Smooth muscle cell (in vitro differentiated cells): Measurements from ENCODE around the gene SYT1. TPM values are rescaled to one million over a fixed set of nuclear protein-coding genes. Genes with fewer than 3 reads are reported as not detected.

Experiments
- DNase-seq: peaks from one replicate; lab custom pipeline; 2025; ENCODE audit not compliant: unreplicated experiment; lab: John Stamatoyannopoulos, UW
- H2AFZ ChIP-seq: fragments of 200-600 bp; sonication (generic); 2 replicates; pipeline ENCODE4 v1.6.0; 2016; ENCODE audit warnings: antibody characterized with exemption, low read depth, mild to moderate bottlenecking
- H3F3A ChIP-seq: fragments of 200-600 bp; sonication (generic); 2 replicates; pipeline ENCODE4 v1.6.0; 2017; ENCODE audit warnings: antibody characterized with exemption, low read depth
- H3K27ac ChIP-seq: fragments of 200-600 bp; sonication (generic); 2 replicates; pipeline ENCODE4 v1.5.1; 2016; ENCODE audit warnings: low read depth, mild to moderate bottlenecking
- H3K27me3 ChIP-seq: fragments of 200-600 bp; sonication (generic); 2 replicates; pipeline ENCODE4 v1.6.1; 2016; ENCODE audit warnings: low read depth, mild to moderate bottlenecking
- H3K36me3 ChIP-seq: fragments of 200-600 bp; sonication (generic); 2 replicates; pipeline ENCODE4 v1.5.1; 2016; ENCODE audit warnings: low read depth
- H3K4me1 ChIP-seq: fragments of 200-600 bp; sonication (generic); 2 replicates; pipeline ENCODE4 v1.5.1; 2016; ENCODE audit warnings: low read depth
- H3K4me2 ChIP-seq: fragments of 200-600 bp; sonication (generic); 2 replicates; pipeline ENCODE4 v1.6.0; 2016; ENCODE audit warnings: mild to moderate bottlenecking
- H3K4me3 ChIP-seq: fragments of 200-600 bp; sonication (generic); 2 replicates; pipeline ENCODE4 v1.5.1; 2016; ENCODE audit warnings: mild to moderate bottlenecking
- H3K79me2 ChIP-seq: fragments of 200-600 bp; sonication (generic); 2 replicates; pipeline ENCODE4 v1.6.0; 2016; ENCODE audit warnings: low read depth, mild to moderate bottlenecking
- H3K9ac ChIP-seq: fragments of 200-600 bp; sonication (generic); 2 replicates; pipeline ENCODE4 v1.6.0; 2016; ENCODE audit warnings: low read depth
- H3K9me3 ChIP-seq: fragments of 200-600 bp; sonication (generic); replicated peaks from 2 replicates; pipeline ENCODE4 v1.5.1; 2016; ENCODE audit warnings: low read depth
- H4K20me1 ChIP-seq: fragments of 200-600 bp; sonication (generic); 2 replicates; pipeline ENCODE4 v1.6.0; 2016; ENCODE audit warnings: low read depth
- WGBS: methylation state at CpG from one replicate; pipeline ENCODE4 v1.1.7; 2016; ENCODE audit warnings: low lambda C conversion rate; 5-methylcytosine and 5-hydroxymethylcytosine counted together
- polyA plus RNA-seq: library from polyadenylated mRNA; unstranded; fragments of >200 nt; fragmentation: Nextera tagmentation; extraction: Ambion mirVana; gene quantifications from 2 replicates; pipeline ENCODE4 v1.2.1, GENCODE V29; 2016
- total RNA-seq: library from RNA; depleted of rRNA; stranded (reverse); fragments of >200 nt; gene quantifications from 2 replicates; pipeline ENCODE4 v1.2.3, GENCODE V29; 2014
- TF ChIP-seq, protein P1 (sequence below): fragments of 200-600 bp; sonication (generic); IDR thresholded peaks from 2 replicates; pipeline ENCODE4 v1.5.1; 2017; ENCODE audit warnings: borderline replicate concordance, mild to moderate bottlenecking, antibody characterized with exemption; ENCODE audit not compliant: insufficient read depth, poor library complexity, severe bottlenecking

Gene SYT1
- total and polyA plus RNA-seq, 2 experiments from 2014 or later, result 5.2 to 10.2 TPM

DNA sequence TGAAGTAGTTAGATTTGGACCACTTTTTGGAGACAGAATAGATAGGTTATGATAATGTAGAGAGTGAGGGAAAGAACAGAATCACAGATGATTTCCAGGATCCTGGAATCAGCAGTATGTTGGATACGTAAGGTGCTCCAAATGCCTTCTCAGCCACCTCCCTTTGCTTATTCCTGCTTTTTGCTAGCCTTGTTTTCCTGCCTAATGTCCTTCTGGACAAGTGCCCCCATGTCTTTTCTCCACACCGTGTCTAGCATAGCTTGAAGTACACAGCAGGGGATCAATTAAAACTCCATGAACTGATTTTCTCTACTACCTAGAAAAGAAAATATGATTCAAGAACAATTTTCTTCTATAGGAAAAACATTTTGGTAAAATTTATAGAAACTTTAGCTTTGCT, 144.0 kb downstream of the SYT1 start:
- no peak overlapping the region for H3K4me3 ChIP-seq
- TF ChIP-seq, protein P1, sequence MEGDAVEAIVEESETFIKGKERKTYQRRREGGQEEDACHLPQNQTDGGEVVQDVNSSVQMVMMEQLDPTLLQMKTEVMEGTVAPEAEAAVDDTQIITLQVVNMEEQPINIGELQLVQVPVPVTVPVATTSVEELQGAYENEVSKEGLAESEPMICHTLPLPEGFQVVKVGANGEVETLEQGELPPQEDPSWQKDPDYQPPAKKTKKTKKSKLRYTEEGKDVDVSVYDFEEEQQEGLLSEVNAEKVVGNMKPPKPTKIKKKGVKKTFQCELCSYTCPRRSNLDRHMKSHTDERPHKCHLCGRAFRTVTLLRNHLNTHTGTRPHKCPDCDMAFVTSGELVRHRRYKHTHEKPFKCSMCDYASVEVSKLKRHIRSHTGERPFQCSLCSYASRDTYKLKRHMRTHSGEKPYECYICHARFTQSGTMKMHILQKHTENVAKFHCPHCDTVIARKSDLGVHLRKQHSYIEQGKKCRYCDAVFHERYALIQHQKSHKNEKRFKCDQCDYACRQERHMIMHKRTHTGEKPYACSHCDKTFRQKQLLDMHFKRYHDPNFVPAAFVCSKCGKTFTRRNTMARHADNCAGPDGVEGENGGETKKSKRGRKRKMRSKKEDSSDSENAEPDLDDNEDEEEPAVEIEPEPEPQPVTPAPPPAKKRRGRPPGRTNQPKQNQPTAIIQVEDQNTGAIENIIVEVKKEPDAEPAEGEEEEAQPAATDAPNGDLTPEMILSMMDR, result no peak
- WGBS, result 93% methylated on average over 2 of the region's 2 CpGs
- H3K4me2 ChIP-seq, result no peak overlapping the region
- no peaks in the 10 kb centered on the region for H3K36me3 ChIP-seq
- no peak overlapping the region for H2AFZ ChIP-seq
- H4K20me1 ChIP-seq, result no peaks in the 10 kb centered on the region
- H3K79me2 ChIP-seq, result no peaks in the 10 kb centered on the region
- no peak overlapping the region for H3K9ac ChIP-seq
- H3K4me1 ChIP-seq, result no peaks in the 10 kb centered on the region
- H3K27me3 ChIP-seq, result no peaks in the 10 kb centered on the region
- H3F3A ChIP-seq, result no peaks in the 10 kb centered on the region
- H3K27ac ChIP-seq, result no peak overlapping the region
- no peak for DNase-seq
- no peaks in the 10 kb centered on the region for H3K9me3 ChIP-seq

- no peak overlapping the region for H3K4me2 ChIP-seq
- H3K9me3 ChIP-seq, result no peaks in the 10 kb centered on the region
- WGBS, result 70% methylated on average over 3 of the region's 3 CpGs
- H3K27me3 ChIP-seq, result no peaks in the 10 kb centered on the region
- no peaks in the 10 kb centered on the region for H3K36me3 ChIP-seq
- no peak overlapping the region for H3K27ac ChIP-seq
- H3K4me3 ChIP-seq, result no peak overlapping the region
- no peaks in the 10 kb centered on the region for H3F3A ChIP-seq
- DNase-seq, result no peak
- TF ChIP-seq, protein P1, result no peak
- H3K4me1 ChIP-seq, result no peaks in the 10 kb centered on the region
- no peak overlapping the region for H2AFZ ChIP-seq
- no peaks in the 10 kb centered on the region for H4K20me1 ChIP-seq
- no peak overlapping the region for H3K9ac ChIP-seq
- no peaks in the 10 kb centered on the region for H3K79me2 ChIP-seq
These were observed 148.1 kb downstream of the SYT1 start for GRCh38 chr12:79012636-79013035.

GRCh38 chr12:79016181-79016580, 151.6 kb downstream of the SYT1 start:
- Histone ChIP-seq H3K9me3 (no peaks in the 10 kb centered on the region), H3K27me3 (no peaks in the 10 kb centered on the region), H3K36me3 (no peaks in the 10 kb centered on the region), H2AFZ (no peak overlapping the region), H3F3A (no peaks in the 10 kb centered on the region), H4K20me1 (no peaks in the 10 kb centered on the region), H3K27ac (no peak overlapping the region), H3K4me3 (no peak overlapping the region), H3K9ac (no peak overlapping the region), H3K4me2 (no peak overlapping the region), H3K4me1 (no peaks in the 10 kb centered on the region), H3K79me2 (no peaks in the 10 kb centered on the region)
- TF ChIP-seq, protein P1, result no peak
- DNase-seq, result no peak
- 94% methylated on average over 2 of the region's 2 CpGs for WGBS

- DNase-seq, result no peak
- H3K27ac ChIP-seq, result no peak overlapping the region
- no peaks in the 10 kb centered on the region for H3K4me1 ChIP-seq
- no peak overlapping the region for H3K4me3 ChIP-seq
- no peaks in the 10 kb centered on the region for H3K27me3 ChIP-seq
- H4K20me1 ChIP-seq, result no peaks in the 10 kb centered on the region
- no peak overlapping the region for H2AFZ ChIP-seq
- H3K79me2 ChIP-seq, result no peaks in the 10 kb centered on the region
- no peaks in the 10 kb centered on the region for H3K36me3 ChIP-seq
- 46% methylated on average over 1 of the region's 1 CpG for WGBS
- H3K4me2 ChIP-seq, result no peak overlapping the region
- H3K9me3 ChIP-seq, result no peaks in the 10 kb centered on the region
- no peak overlapping the region for H3K9ac ChIP-seq
- H3F3A ChIP-seq, result no peaks in the 10 kb centered on the region
- TF ChIP-seq, protein P1, result no peak
These were observed 155.1 kb downstream of the SYT1 start for GRCh38 chr12:79019672-79020071.
